ENCODE data around the gene KIAA0825.
"Not testable (repeated sequence)": the region's sequence is repeated elsewhere in the genome, so short reads cannot be mapped to it uniquely, and the experiment has no call there.

Gene KIAA0825

GRCh38 chr5:94367900-94368299 is 250.5 kb downstream of the KIAA0825 start:
- no peak for DNase-seq

GRCh38 chr5:94366811-94367210 is 251.6 kb downstream of the KIAA0825 start:
- DNase-seq = no peak

- DNase-seq = no peak
Measured at GRCh38 chr5:94362857-94363256, 255.5 kb downstream of the KIAA0825 start.

GRCh38 chr5:94361832-94362796 is 256.3 kb downstream of the KIAA0825 start:
- no peak for DNase-seq

GRCh38 chr5:94361161-94361560 is 257.2 kb downstream of the KIAA0825 start:
- no peak for DNase-seq

- DNase-seq = no peak
Measured at GRCh38 chr5:94360382-94361130, 257.8 kb downstream of the KIAA0825 start.

GRCh38 chr5:94359880-94360279 is 258.5 kb downstream of the KIAA0825 start:
- DNase-seq = no peak

GRCh38 chr5:94355811-94356210 is 262.6 kb downstream of the KIAA0825 start:
- no peak for DNase-seq

- DNase-seq = not testable (repeated sequence)
Measured at GRCh38 chr5:94354837-94355485, 263.4 kb downstream of the KIAA0825 start.

GRCh38 chr5:94353605-94354004 is 264.8 kb downstream of the KIAA0825 start:
- no peak for DNase-seq

GRCh38 chr5:94347130-94347529 is 271.3 kb downstream of the KIAA0825 start:
- no peak for DNase-seq

- DNase-seq = no peak
Measured at GRCh38 chr5:94345257-94345656, 273.1 kb downstream of the KIAA0825 start.

- no peak for DNase-seq
Measured at GRCh38 chr5:94337617-94338016, 280.8 kb downstream of the KIAA0825 start.

- no peak for DNase-seq
Measured at GRCh38 chr5:94335936-94336335, 282.5 kb downstream of the KIAA0825 start.

- DNase-seq = no peak
Measured at GRCh38 chr5:94329115-94329514, 289.3 kb downstream of the KIAA0825 start.

- no peak for DNase-seq
Measured at GRCh38 chr5:94326586-94326985, 291.8 kb downstream of the KIAA0825 start.

GRCh38 chr5:94316916-94317838 is 301.2 kb downstream of the KIAA0825 start:
- no peak for DNase-seq

- no peak for DNase-seq
Measured at GRCh38 chr5:94314460-94315131, 303.8 kb downstream of the KIAA0825 start.

GRCh38 chr5:94313696-94314095 is 304.7 kb downstream of the KIAA0825 start:
- DNase-seq = no peak

- no peak for DNase-seq
Measured at GRCh38 chr5:94313188-94313587, 305.2 kb downstream of the KIAA0825 start.

GRCh38 chr5:94312298-94312697 is 306.1 kb downstream of the KIAA0825 start:
- no peak for DNase-seq

- DNase-seq = no peak
Measured at GRCh38 chr5:94310833-94311232, 307.6 kb downstream of the KIAA0825 start.
